ENCODE data around the gene AFF3. TPM values are rescaled to one million over a fixed set of nuclear protein-coding genes. Genes with fewer than 3 reads are reported as not detected.

AFF3 gene
- total RNA-seq, 1 donor from 2014 or later: 8.0 TPM

DNA sequence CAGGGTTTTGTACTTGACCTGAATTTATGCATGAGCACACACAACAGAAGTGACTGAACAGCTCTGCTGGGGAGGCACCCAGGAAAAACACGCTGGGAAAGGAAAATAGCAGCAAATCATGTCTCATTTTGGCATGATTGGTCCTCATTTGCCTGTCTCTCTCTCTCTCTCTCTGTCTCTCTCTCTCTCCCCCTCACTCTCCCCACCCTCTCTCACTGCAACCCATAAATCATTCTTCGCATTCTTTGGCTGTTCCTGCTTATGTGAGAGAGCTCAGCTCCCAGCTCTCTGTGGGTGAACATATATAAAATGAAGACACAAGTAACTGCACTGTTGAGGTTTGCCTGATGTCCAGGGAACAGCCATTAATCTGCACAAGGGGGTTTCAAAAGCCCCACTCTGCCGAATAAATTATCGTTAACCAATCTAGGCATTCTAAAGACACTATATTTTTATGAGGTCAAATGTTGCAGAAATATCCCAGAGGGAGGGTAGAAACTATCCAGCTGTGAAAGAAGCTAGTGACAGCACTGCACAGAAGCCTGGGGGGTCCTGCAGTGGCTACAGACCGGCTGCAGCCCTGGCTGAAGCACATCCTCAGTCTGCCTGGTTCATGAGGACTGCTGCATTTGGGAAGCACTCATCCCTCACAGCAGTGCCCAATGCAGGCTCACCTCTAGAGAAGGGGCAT, 260.3 kb downstream of the AFF3 start:
- TF ChIP-seq, protein P1, sequence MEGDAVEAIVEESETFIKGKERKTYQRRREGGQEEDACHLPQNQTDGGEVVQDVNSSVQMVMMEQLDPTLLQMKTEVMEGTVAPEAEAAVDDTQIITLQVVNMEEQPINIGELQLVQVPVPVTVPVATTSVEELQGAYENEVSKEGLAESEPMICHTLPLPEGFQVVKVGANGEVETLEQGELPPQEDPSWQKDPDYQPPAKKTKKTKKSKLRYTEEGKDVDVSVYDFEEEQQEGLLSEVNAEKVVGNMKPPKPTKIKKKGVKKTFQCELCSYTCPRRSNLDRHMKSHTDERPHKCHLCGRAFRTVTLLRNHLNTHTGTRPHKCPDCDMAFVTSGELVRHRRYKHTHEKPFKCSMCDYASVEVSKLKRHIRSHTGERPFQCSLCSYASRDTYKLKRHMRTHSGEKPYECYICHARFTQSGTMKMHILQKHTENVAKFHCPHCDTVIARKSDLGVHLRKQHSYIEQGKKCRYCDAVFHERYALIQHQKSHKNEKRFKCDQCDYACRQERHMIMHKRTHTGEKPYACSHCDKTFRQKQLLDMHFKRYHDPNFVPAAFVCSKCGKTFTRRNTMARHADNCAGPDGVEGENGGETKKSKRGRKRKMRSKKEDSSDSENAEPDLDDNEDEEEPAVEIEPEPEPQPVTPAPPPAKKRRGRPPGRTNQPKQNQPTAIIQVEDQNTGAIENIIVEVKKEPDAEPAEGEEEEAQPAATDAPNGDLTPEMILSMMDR (IDR thresholded peaks at IDR 0.05; ENCODE audit: borderline replicate concordance): no peak
- intact Hi-C loops (cut with micrococcal nuclease): no loop called here
- no peak for DNase-seq

DNA sequence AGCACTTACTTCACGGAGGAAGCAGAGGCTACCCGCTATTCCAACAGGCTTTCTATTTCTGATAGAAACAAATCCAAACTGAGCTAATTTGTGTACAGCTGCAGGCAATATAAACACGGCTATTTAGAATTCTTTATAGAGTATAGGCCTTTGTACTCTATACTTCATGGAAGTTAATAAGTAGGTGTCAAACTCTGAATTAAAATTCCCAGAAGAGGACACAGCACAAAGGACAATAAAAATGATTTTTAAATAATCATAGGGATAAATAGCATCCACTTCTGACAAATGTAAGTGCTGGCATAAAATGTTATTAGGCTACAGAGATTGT, 261.5 kb downstream of the AFF3 start:
- H3K4me1 ChIP-seq: peaks cover 20% of the 10 kb centered on the region
- H3K27me3 ChIP-seq (ENCODE audit: low read depth): no peaks in the 10 kb centered on the region
- DNase-seq: no peak
- H3K36me3 ChIP-seq: no peaks in the 10 kb centered on the region
- TF ChIP-seq, protein P1 (IDR thresholded peaks at IDR 0.05; ENCODE audit: borderline replicate concordance): no peak
- no peaks in the 10 kb centered on the region for H3K9me3 ChIP-seq (replicated peaks)
- intact Hi-C loops (cut with micrococcal nuclease): no loop called here
- no peak overlapping the region for H3K27ac ChIP-seq (replicated peaks)
- H3K4me3 ChIP-seq: no peak overlapping the region

More for the DNA sequence above, 260.3 kb downstream of the AFF3 start:
- Histone ChIP-seq H3K4me1 (peaks cover 20% of the 10 kb centered on the region), H3K27me3 (ENCODE audit: low read depth) (no peaks in the 10 kb centered on the region), H3K36me3 (no peaks in the 10 kb centered on the region), H3K4me3 (no peak overlapping the region), H3K9me3 (replicated peaks) (no peaks in the 10 kb centered on the region), H3K27ac (replicated peaks) (no peak overlapping the region)

DNA sequence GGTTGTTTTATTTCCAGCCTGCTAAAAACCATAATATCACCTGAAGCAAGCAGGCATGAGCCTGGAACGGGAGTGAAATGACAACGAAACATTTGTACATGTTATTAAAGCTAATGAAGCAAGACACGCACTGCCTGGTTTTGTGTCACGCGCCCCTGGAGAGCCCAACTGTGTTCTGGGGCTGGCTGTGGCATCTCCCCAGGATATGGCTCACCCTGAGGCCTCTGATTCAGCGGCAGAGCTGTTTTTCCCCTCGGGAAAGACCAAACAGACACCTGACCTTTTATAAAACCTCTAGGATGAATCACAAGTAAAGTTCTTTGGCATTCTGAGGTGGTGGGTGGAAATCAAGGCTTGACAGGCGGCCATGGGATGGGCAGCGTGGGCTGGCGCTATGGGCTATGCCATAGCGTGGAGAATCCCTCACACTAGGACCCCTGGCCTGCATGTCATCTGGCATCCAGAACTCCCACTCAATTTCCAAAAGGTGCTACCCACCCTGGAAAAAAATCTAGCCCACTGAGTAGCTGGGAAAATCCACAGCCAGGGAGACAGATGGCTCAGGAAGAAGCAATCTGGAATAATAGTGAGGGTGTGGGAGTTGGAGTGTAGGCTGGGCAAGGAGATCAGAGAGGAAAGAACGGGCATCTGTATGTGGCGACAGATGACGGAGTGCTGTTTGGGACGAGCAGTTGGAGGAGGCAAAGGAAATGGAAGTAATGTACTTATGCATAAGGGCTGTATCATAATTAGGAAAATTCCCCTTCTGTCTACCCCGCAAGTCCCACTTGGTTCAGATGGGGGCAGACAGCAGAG, 262.0 kb downstream of the AFF3 start:
- intact Hi-C loops (cut with micrococcal nuclease): no loop called here
- TF ChIP-seq, protein P1 (IDR thresholded peaks at IDR 0.05; ENCODE audit: borderline replicate concordance): no peak
- H3K27ac ChIP-seq (replicated peaks): no peak overlapping the region
- H3K4me3 ChIP-seq: no peak overlapping the region
- no peaks in the 10 kb centered on the region for H3K9me3 ChIP-seq (replicated peaks)
- no peaks in the 10 kb centered on the region for H3K36me3 ChIP-seq
- peaks cover 20% of the 10 kb centered on the region for H3K4me1 ChIP-seq
- H3K27me3 ChIP-seq (ENCODE audit: low read depth): no peaks in the 10 kb centered on the region
- DNase-seq: no peak

DNA sequence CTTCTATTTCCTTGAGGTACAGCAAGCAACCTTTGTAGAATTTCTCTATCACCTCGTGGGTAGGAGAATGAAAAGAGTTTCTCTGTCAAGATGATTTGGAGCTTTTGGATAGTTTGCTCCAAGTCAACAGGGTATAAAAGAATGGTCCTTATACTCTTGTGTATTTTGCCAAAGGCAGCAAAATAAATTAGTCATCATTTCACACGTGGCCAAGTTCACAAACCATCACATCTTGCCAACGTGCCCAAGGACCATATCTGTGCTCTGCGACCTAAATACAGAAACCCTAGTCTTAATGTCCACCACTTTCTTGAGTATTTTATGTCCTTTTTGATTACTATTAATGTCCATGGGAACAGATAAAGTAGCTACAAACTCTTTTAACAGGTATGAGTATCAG, 262.9 kb downstream of the AFF3 start:
- intact Hi-C loops (cut with micrococcal nuclease): no loop called here
- DNase-seq: no peak
- Histone ChIP-seq H3K4me1 (peaks cover 20% of the 10 kb centered on the region), H3K9me3 (replicated peaks) (no peaks in the 10 kb centered on the region), H3K4me3 (no peak overlapping the region), H3K36me3 (no peaks in the 10 kb centered on the region), H3K27ac (replicated peaks) (peak overlapping the region; percentile 4), H3K27me3 (ENCODE audit: low read depth) (no peaks in the 10 kb centered on the region)
- TF ChIP-seq, protein P1 (IDR thresholded peaks at IDR 0.05; ENCODE audit: borderline replicate concordance): no peak

DNA sequence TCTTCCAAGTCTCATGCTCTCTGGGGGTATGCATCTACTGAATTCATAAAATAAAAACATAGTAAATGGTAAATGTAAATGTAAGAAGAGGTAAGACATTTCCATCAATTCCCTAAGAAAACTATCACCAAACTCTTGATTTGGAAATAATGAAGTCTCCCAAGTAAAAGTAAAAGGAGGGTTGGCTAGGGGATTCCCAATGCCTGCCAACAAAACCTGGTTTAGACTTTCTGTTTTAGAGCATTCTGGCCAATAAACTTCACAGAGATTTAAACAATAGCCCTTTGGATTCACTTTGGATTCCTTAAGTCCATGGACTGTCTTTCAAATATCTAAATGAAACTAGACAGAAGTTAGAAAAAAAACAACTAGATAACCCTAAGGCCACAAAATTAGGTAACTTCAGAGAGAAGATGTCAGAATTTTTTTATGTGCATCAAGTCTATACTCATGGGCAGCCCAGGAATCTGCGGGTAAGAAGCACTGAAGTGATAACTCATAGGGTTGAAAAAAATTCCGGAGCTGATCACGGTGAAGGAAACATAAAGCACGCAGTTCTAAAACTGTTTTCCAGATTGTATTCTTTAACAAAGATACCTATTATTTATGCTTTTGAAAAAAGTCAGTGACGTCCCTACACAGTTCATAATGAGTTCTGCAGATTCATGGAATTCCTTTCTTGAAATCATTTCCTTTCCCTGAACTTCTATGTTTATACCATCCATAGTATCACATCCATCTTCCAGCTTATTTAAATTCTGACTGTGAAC, 263.6 kb downstream of the AFF3 start:
- Histone ChIP-seq H3K27ac (replicated peaks) (peak overlapping the region; percentile 4), H3K4me1 (peaks cover 20% of the 10 kb centered on the region), H3K9me3 (replicated peaks) (no peaks in the 10 kb centered on the region), H3K4me3 (no peak overlapping the region), H3K36me3 (no peaks in the 10 kb centered on the region), H3K27me3 (ENCODE audit: low read depth) (no peaks in the 10 kb centered on the region)
- DNase-seq: no peak
- intact Hi-C loops (cut with micrococcal nuclease): no loop called here
- TF ChIP-seq, protein P1 (IDR thresholded peaks at IDR 0.05; ENCODE audit: borderline replicate concordance): no peak

Data from left ventricle myocardium inferior (tissue), 1 donor.